Stimulated activated CD8-positive, alpha-beta memory T cell treated with anti-CD3 and anti-CD28 coated beads, Interleukin-4, amount 100 ng/mL, for 1 hour (primary cell): ENCODE data around the gene GPX4.

Experiments
- DNase-seq, 2 donors: peaks; one replicate each; pipeline ENCODE4 v3.0.0-alpha.2; 2020; ENCODE audit warnings: low read depth in 2 of 2, low spot score in 1 of 2

The GPX4 gene

GRCh38 chr19:1147934-1148549 lies 44.2 kb downstream of the GPX4 start:
- DNase-seq: no peak

DNA sequence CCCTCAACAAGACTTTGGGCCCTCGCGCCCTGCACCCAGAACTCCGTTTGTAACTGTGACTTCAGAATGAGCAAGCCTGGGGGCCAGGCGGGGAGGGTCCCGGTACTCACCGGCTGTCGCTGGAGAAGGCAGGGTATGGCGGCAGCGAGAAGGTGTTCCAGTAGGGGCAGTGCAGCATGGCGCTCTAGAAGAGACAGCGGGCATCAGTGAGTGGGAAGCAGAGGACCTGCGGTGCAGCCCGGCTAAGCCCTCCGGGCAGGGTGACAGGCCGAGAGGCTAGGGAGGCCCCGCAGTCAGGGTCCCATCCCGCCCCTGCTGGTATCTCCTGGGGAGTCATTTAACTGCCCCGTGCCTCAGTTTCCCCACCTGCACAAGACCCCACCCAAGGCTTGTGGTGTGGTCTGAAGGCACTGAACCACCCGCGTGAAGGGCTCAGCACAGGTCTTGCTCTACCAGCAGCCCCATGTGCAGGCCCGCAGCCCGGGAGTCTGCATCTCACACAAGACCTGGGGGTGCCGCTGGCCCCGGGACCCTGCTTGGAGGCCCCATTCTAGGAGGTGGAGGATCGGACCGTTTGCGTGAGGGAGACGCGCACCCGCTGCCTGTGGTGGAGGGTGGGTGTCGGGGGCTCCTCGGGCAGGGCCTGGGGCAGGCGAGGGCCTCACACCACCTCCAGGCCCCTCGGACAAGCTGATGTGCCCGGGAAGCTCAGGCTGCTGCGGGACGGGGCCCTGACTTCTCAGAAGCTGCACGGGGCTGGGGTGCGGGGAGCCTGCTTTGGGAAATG lies 45.7 kb downstream of the GPX4 start:
- DNase-seq: no peak

DNA sequence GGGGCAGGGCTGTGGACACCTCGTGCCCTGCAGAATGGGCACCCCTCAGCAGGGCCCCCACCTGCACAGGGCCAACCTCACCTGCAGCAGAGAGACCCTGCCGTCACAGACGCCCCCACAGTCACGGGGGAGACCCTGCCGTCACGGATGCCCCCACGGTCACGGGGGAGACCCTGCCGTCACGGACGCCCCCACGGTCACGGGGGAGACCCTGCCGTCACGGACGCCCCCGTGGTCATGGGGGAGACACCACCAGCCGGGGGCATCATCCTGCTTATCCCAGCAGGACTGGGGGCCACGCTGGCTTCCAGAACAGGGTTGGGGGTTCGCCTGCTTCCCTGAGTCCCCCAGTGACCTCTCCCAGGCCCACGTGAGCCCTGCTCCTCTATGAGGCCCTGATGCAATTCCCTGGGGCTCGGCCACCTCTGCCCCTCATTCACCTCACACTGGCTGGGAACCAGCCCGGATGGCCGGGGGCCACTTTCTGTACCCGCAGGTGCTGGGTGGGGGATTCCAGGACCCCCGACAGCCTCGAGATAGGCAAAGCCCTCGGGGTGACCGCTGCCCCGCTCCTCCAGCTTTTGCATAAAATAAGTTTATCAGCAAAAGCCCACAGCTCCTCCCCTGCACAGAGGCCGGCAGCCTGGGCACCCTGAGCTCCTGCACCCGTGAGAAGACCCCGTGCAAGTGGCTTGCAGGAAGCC lies 46.7 kb downstream of the GPX4 start:
- DNase-seq: no peak

DNA sequence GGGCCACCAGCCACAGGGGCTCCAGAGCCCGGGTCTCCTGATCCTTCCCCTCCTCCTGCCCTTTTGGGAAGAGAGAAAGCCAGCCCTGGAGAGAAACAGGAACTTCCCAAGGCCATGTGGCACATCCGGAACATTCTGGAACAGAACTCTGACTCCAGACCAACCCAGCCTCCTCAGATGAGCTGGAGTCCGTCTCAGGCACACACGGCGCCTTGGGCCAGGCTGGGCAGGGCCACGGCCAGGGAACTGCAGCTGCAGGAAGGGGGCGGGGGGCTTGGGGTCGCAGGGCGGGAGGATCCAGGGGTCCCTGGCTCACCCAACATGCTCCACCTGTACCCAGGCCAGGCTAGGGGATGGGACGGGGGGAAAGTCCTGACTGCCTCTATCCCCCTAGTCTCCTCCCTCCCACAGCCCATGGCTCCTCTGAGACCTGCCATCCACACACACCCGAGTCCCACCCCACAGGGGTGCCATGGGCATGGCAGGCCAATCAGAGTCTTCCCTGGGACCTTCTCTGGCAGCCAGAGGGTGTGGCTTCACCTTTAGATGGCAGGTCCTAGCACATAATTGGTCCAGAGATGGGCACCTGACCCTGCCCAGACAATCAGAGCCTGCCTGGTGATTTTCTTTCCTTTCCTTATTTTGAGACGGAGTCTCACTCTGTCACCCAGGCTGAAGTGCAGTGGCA lies 47.4 kb downstream of the GPX4 start:
- no peak for DNase-seq

DNA sequence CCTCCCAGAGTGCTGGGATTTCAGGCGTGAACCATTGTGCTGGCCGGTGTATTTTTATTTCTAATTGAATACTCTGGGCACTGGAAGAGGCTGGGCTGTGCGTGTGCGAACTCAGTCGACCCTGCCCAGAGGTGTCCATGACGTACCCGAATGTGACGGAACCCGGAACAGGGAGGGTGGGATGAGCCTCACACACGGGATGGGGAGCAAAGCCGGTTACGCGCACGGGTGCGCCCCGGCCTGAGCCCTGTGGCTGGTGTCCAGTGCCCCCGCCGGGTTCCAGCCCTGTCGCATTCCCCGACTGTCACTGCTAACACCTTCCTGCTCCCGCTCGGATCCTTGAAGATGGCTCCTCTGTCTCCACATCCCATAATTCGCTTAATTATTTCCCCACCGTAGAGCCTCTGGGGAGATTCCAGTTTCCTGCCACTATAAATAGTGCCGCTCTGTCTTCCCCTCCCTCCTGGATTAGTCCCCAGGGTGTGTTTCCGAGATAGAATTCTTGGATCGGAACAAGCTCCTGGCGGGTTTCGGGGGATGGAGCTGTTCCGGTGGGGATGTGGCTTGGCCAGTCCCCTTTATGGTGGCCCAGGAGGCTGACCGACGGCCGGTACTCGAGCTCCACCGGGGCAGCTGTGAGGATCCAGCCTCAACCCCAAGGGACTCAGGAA lies 48.3 kb downstream of the GPX4 start:
- no peak for DNase-seq

- DNase-seq: no peak
Observed at GRCh38 chr19:1153891-1154730, 50.3 kb downstream of the GPX4 start.

DNA sequence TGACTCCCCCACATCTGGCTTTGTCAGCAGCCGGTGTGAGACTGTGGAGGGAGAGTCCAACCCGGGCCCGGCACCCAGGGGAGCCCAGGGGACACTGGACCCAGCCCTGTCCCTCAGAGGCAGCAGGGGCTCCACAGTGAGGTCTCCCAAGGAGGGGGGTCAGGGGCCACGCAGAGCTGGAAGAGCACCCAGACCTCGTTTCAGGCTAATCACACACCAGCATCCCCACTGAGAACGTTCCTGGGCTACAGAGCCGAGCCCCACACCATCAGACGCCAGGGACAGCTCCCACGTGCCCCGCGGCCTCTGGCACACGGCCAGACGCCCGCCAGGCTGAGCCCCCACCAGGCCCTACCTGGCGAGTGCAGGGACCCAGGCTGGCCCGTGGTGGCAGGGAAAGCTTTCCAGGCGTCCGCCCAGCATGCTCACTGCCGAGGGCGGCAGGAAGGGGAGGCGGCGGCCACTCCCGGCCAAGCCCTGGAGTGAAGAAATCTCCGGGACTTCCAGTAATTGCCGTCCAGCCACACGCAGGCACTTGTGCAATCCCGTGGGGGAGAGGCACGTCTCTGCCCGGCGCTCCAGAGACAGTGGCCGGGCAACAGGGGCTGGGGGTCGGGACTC lies 51.0 kb downstream of the GPX4 start:
- no peak for DNase-seq

DNA sequence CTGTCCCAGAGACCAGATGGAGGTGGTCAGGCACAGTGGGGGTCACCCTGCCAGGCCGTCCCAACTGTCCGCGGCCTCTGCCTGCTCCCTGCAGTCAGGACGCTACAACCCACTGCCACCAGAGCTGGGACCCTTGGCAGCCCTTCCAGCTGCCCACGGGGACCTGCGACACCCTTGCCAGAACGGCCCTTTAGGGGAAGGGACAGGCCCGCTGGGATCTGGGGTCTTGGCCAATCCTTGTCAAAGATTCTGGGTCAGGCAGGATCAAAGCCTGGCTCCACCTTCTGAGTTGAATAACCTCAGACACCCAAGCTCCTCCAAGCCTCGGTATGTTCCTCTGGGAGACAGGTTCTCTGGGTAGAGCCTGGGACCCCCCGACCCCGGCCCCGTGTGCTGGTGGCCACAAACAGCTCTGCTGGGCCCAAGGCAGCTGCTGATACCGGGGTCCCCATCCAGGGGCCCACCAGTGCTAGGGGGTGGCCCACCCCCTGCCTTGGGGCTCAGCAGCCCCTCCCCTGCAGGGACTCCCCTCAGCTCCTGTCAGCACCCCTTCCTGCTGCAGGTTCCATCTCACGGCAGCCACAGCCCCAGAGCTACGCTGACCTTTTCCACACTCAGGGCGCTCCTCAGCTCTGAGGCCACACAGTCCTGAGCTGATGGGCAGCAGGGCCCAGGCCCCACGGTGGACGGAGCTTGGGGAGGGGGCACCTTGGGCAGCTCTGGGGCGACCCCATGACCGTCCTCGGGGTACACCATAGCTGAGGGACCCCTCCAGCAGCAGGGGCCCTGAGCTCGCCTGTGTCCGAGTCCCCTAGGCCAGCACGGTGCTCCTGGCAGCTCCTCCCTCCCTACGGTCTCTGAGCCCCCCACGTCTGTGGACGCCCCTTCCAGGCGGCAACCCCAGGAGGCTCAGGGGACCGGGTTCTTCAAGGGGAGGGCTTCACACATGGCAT lies 51.8 kb downstream of the GPX4 start:
- DNase-seq: no peak
